ENCODE measurements around the gene CASP4. TPM values are rescaled to one million over a fixed set of nuclear protein-coding genes. Genes with fewer than 3 reads are reported as not detected.

Gene CASP4
- 10 to 100 TPM; 60.7 to 94.7 (median 76.9) TPM for total RNA-seq
- 10 to 100 TPM; 59.5 to 75.1 TPM for polyA plus RNA-seq
- 51.7 reads per million, percentile 72 among the genes with 10 or more reads in this experiment for total RNA-seq

- H3K36me3 Mint-ChIP-seq: peaks cover 19 to 44% (median 24%) of the 10 kb centered on the region in 5 donors
- intact Hi-C loops (cut with micrococcal nuclease): loop anchor here (1.0 to 5.0 kb wide), 10 partner anchors 22 to 1109 kb away; partner anchors contain the start of genes CARD16 (in 2 of the 2), AASDHPPT (in 1 of the 2), CASP1 (in 1 of the 2) and KBTBD3 (in 1 of the 2)
- peaks cover 35 to 47% (median 43%) of the 10 kb centered on the region in 7 donors for H3K4me1 Mint-ChIP-seq
- Histone ChIP-seq H3K27me3 (ENCODE audit: control insufficient read depth in 2 of 2, insufficient read depth in 2 of 2, low read length in 2 of 2) (no peaks in the 10 kb centered on the region), H3K4me3 (ENCODE audit: low read length) (peak within 1 kb of the TSS; percentile 67), H3K4me1 (ENCODE audit: control insufficient read depth in 2 of 2, insufficient read depth in 2 of 2, low read length in 2 of 2) (peaks cover 16 to 36% of the 10 kb centered on the region in 2 donors), H3K27ac (ENCODE audit: low read depth, low read length) (peak within 1 kb of the TSS; percentile 89), H3K9me3 (ENCODE audit: control insufficient read depth in 2 of 3, low read length in 3 of 3) (peaks cover 0 to 2% (median 0%) of the 10 kb centered on the region in 3 experiments), H3K36me3 (ENCODE audit: control insufficient read depth in 2 of 3, insufficient read depth in 3 of 3, low read length in 3 of 3) (no peaks in the 10 kb centered on the region)
- H3K27ac Mint-ChIP-seq: peak within 1 kb of the TSS; percentile 94 to 100 (median 97)
- ChIA-PET CTCF (interaction anchor here (3.2 kb wide), 1 partner anchor 22 kb away, joined by 8 read pairs; no protein-coding TSS in a partner anchor), POLR2A (interaction anchor here (1.1 to 1.2 kb wide), 3 partner anchors 17 to 52 kb away, joined by 3 to 5 read pairs (median 4); no protein-coding TSS in a partner anchor)
- H3K27me3 Mint-ChIP-seq: no peaks in the 10 kb centered on the region
- peak within 1 kb of the TSS; percentile 90 to 99 (median 96) for H3K4me3 Mint-ChIP-seq
- peak in 7 of 9 donors; percentile 18 to 57 (median 48) for DNase-seq
- ATAC-seq: peak; percentile 82
- peaks cover 0 to 23% (median 10%) of the 10 kb centered on the region in 11 donors for H3K9me3 Mint-ChIP-seq
These were observed at the start of gene CASP4 for GRCh38 chr11:104968355-104968855. TSS of gene CASP4 (minus strand) at chr11:104968574. CDS start at chr11:104968525, 49 bp downstream.

- Histone ChIP-seq H3K4me1 (ENCODE audit: control insufficient read depth in 2 of 2, insufficient read depth in 2 of 2, low read length in 2 of 2) (no peaks in the 10 kb centered on the region), H3K4me3 (ENCODE audit: low read length) (no peak overlapping the region), H3K27me3 (ENCODE audit: control insufficient read depth in 2 of 2, insufficient read depth in 2 of 2, low read length in 2 of 2) (no peaks in the 10 kb centered on the region), H3K36me3 (ENCODE audit: control insufficient read depth in 2 of 3, insufficient read depth in 3 of 3, low read length in 3 of 3) (no peaks in the 10 kb centered on the region), H3K27ac (ENCODE audit: low read depth, low read length) (no peak overlapping the region), H3K9me3 (ENCODE audit: control insufficient read depth in 2 of 3, low read length in 3 of 3) (no peaks in the 10 kb centered on the region)
- DNase-seq: no peak
- no peaks in the 10 kb centered on the region for H3K36me3 Mint-ChIP-seq
- H3K9me3 Mint-ChIP-seq: peaks cover 0 to 2% (median 0%) of the 10 kb centered on the region in 11 donors
- H3K4me3 Mint-ChIP-seq: no peak overlapping the region
- H3K27me3 Mint-ChIP-seq: no peaks in the 10 kb centered on the region
- ChIA-PET POLR2A (no interaction called here), CTCF (no interaction called here)
- peaks cover 0 to 3% (median 0%) of the 10 kb centered on the region in 7 donors for H3K4me1 Mint-ChIP-seq
- H3K27ac Mint-ChIP-seq: no peak overlapping the region
- no peak for ATAC-seq
- intact Hi-C loops (cut with micrococcal nuclease): no loop called here
These were observed 39.1 kb upstream of the CASP4 start for GRCh38 chr11:105007463-105007862.

DNA sequence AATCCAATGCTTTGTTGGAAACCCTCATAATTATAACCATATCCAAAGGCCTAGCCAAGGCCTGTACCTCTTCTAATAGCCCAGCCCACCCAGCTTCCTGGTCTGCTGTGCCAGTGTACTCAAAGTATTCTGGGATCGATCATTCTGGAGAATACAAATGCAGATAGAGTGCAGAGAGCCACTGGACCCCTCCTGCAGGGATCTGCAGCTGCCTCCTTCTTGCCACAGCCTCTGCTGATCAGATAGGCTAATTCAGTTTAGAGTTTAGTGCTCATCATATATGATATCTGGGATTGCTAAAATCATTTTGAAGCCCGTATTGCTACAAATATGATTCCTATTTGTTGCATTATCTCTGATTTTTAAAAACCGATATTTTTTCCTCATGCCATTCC, 37.1 kb upstream of the CASP4 start:
- no peak overlapping the region for H3K4me3 ChIP-seq (ENCODE audit: low read length)
- POLR2A ChIA-PET: no interaction called here
- CTCF ChIA-PET: no interaction called here
- peaks cover 0 to 2% (median 0%) of the 10 kb centered on the region in 11 donors for H3K9me3 Mint-ChIP-seq
- no peak overlapping the region for H3K27ac Mint-ChIP-seq
- intact Hi-C loops (cut with micrococcal nuclease): no loop called here
- no peak overlapping the region for H3K4me3 Mint-ChIP-seq
- ATAC-seq: no peak
- H3K27me3 ChIP-seq (ENCODE audit: control insufficient read depth in 2 of 2, insufficient read depth in 2 of 2, low read length in 2 of 2): no peaks in the 10 kb centered on the region
- no peak overlapping the region for H3K27ac ChIP-seq (ENCODE audit: low read depth, low read length)
- H3K9me3 ChIP-seq (ENCODE audit: control insufficient read depth in 2 of 3, low read length in 3 of 3): no peaks in the 10 kb centered on the region
- H3K36me3 ChIP-seq (ENCODE audit: control insufficient read depth in 2 of 3, insufficient read depth in 3 of 3, low read length in 3 of 3): no peaks in the 10 kb centered on the region
- H3K4me1 ChIP-seq (ENCODE audit: control insufficient read depth in 2 of 2, insufficient read depth in 2 of 2, low read length in 2 of 2): no peaks in the 10 kb centered on the region
- H3K36me3 Mint-ChIP-seq: no peaks in the 10 kb centered on the region
- peaks cover 4 to 7% (median 7%) of the 10 kb centered on the region in 7 donors for H3K4me1 Mint-ChIP-seq
- no peaks in the 10 kb centered on the region for H3K27me3 Mint-ChIP-seq
- no peak for DNase-seq

DNA sequence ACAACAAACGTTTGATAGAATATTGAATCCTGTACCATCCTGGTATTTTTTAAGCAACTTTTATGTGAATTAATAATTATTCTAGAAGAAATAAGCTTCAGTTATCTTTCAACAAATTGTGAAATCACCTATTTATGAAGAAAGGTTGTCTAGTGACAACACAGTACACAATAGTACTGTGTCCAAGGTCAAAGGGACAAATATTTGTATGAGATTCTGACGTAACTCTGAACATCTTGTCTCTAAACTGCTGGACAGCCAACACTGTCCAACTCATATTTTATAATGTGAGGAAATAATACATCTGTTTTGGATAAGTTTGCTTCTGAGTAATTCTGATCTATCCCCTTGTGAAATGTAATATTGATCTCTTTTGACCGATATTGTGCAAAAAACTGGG, 35.6 kb upstream of the CASP4 start:
- Mint-ChIP-seq H3K4me1 (peaks cover 4 to 11% (median 7%) of the 10 kb centered on the region in 7 donors), H3K36me3 (no peaks in the 10 kb centered on the region), H3K9me3 (peaks cover 0 to 2% (median 0%) of the 10 kb centered on the region in 11 donors), H3K27ac (no peak overlapping the region), H3K27me3 (no peaks in the 10 kb centered on the region), H3K4me3 (no peak overlapping the region)
- no peaks in the 10 kb centered on the region for H3K27me3 ChIP-seq (ENCODE audit: control insufficient read depth in 2 of 2, insufficient read depth in 2 of 2, low read length in 2 of 2)
- intact Hi-C loops (cut with micrococcal nuclease): loop anchor here in 1 of 2 donors (5.0 kb wide), 1 partner anchor 57 kb away; no protein-coding TSS in a partner anchor
- DNase-seq (no peak), ATAC-seq (no peak)
- H3K9me3 ChIP-seq (ENCODE audit: control insufficient read depth in 2 of 3, low read length in 3 of 3): no peaks in the 10 kb centered on the region
- H3K27ac ChIP-seq (ENCODE audit: low read depth, low read length): no peak overlapping the region
- ChIA-PET POLR2A (no interaction called here), CTCF (no interaction called here)
- H3K36me3 ChIP-seq (ENCODE audit: control insufficient read depth in 2 of 3, insufficient read depth in 3 of 3, low read length in 3 of 3): no peaks in the 10 kb centered on the region
- no peak overlapping the region for H3K4me3 ChIP-seq (ENCODE audit: low read length)
- no peaks in the 10 kb centered on the region for H3K4me1 ChIP-seq (ENCODE audit: control insufficient read depth in 2 of 2, insufficient read depth in 2 of 2, low read length in 2 of 2)

DNA sequence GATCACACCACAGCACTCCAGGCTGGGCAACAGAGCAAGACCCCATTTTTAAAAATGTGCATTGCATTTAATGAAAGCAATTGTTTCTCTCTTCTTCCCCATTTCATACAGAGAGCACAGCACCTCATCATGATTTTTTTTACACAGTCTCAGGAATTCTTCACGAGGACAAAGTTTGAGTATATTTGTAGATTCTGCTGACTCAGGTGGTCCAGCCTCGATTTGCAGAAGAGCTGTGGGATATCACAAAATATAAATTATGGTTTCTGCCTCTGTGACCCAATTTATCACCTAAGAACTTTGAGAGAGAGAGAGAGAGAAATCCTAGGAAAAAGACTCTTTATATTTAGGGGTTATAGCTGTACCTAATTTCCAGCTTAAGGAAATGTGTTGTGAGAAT, 34.8 kb upstream of the CASP4 start:
- Histone ChIP-seq H3K4me3 (ENCODE audit: low read length) (no peak overlapping the region), H3K27me3 (ENCODE audit: control insufficient read depth in 2 of 2, insufficient read depth in 2 of 2, low read length in 2 of 2) (no peaks in the 10 kb centered on the region), H3K27ac (ENCODE audit: low read depth, low read length) (no peak overlapping the region), H3K4me1 (ENCODE audit: control insufficient read depth in 2 of 2, insufficient read depth in 2 of 2, low read length in 2 of 2) (no peaks in the 10 kb centered on the region), H3K9me3 (ENCODE audit: control insufficient read depth in 2 of 3, low read length in 3 of 3) (no peaks in the 10 kb centered on the region), H3K36me3 (ENCODE audit: control insufficient read depth in 2 of 3, insufficient read depth in 3 of 3, low read length in 3 of 3) (no peaks in the 10 kb centered on the region)
- Mint-ChIP-seq H3K36me3 (no peaks in the 10 kb centered on the region), H3K4me3 (no peak overlapping the region), H3K27me3 (no peaks in the 10 kb centered on the region), H3K9me3 (peaks cover 0 to 2% (median 0%) of the 10 kb centered on the region in 11 donors), H3K27ac (no peak overlapping the region), H3K4me1 (peaks cover 4 to 11% (median 7%) of the 10 kb centered on the region in 7 donors)
- CTCF ChIA-PET: interaction anchor here (0.6 kb wide), 1 partner anchor 208 kb away, joined by 3 read pairs; no protein-coding TSS in a partner anchor
- POLR2A ChIA-PET: no interaction called here
- ATAC-seq: no peak
- no peak for DNase-seq
- intact Hi-C loops (cut with micrococcal nuclease): loop anchor here in 1 of 2 donors (5.0 kb wide), 1 partner anchor 56 kb away; no protein-coding TSS in a partner anchor

- Mint-ChIP-seq H3K9me3 (no peaks in the 10 kb centered on the region), H3K27me3 (no peaks in the 10 kb centered on the region), H3K4me1 (peaks cover 4 to 11% (median 7%) of the 10 kb centered on the region in 7 donors), H3K27ac (peak overlapping the region in 1 of 9 donors; percentile 5), H3K4me3 (no peak overlapping the region), H3K36me3 (no peaks in the 10 kb centered on the region)
- ATAC-seq: peak; percentile 85
- Histone ChIP-seq H3K27ac (ENCODE audit: low read depth, low read length) (no peak overlapping the region), H3K36me3 (ENCODE audit: control insufficient read depth in 2 of 3, insufficient read depth in 3 of 3, low read length in 3 of 3) (no peaks in the 10 kb centered on the region), H3K4me1 (ENCODE audit: control insufficient read depth in 2 of 2, insufficient read depth in 2 of 2, low read length in 2 of 2) (no peaks in the 10 kb centered on the region), H3K4me3 (ENCODE audit: low read length) (no peak overlapping the region), H3K9me3 (ENCODE audit: control insufficient read depth in 2 of 3, low read length in 3 of 3) (no peaks in the 10 kb centered on the region), H3K27me3 (ENCODE audit: control insufficient read depth in 2 of 2, insufficient read depth in 2 of 2, low read length in 2 of 2) (no peaks in the 10 kb centered on the region)
- ChIA-PET CTCF (interaction anchor here (0.6 to 1.0 kb wide), 3 partner anchors 130 to 1290 kb away, joined by 3 to 6 read pairs (median 4); no protein-coding TSS in a partner anchor), POLR2A (interaction anchor here (1.0 kb wide), 1 partner anchor 32 kb away, joined by 3 read pairs; the partner anchor contains the start of gene CASP4)
- intact Hi-C loops (cut with micrococcal nuclease): loop anchor here (1.0 to 5.0 kb wide), 5 partner anchors 53 to 469 kb away; no protein-coding TSS in a partner anchor
- DNase-seq: peak in 8 of 9 donors; percentile 14 to 56 (median 47)
These were observed 32.4 kb upstream of the CASP4 start for GRCh38 chr11:105000797-105001196.
